ENCODE measurements around the gene RAB7A. TPM values are rescaled to one million over a fixed set of nuclear protein-coding genes. Genes with fewer than 3 reads are reported as not detected.
"Not testable (repeated sequence)": the region's sequence is repeated elsewhere in the genome, so short reads cannot be mapped to it uniquely, and the experiment has no call there.

The RAB7A gene
- total and polyA plus RNA-seq, 4 donors = 127 to 271 (median 209) TPM

GRCh38 chr3:128712848-128713247 is 13.1 kb upstream of the RAB7A start:
- no peak overlapping the region for H3K27ac ChIP-seq (ENCODE audit: low read depth in 1 of 2, low read length in 1 of 2)
- H3K4me1 ChIP-seq (ENCODE audit: control insufficient read depth in 5 of 5, insufficient read depth in 5 of 5, low read length in 5 of 5) = peaks cover 0 to 5% (median 0%) of the 10 kb centered on the region in 5 donors
- ATAC-seq (ENCODE audit: insufficient read depth, low FRiP score) (no peak), DNase-seq (no peak)
- TF ChIP-seq CTCF (IDR thresholded peaks at IDR 0.05; ENCODE audit: control extremely low read depth, extremely low read depth) = no peak
- H3K4me3 ChIP-seq = no peak overlapping the region
- 85 to 89% methylated on average over 4 of the region's 4 CpGs for WGBS, 2 donors
- no peaks in the 10 kb centered on the region for H3K27me3 ChIP-seq (ENCODE audit: control insufficient read depth in 3 of 3, insufficient read depth in 3 of 3, low read length in 2 of 3)
- H3K9me3 ChIP-seq (ENCODE audit: control insufficient read depth in 4 of 4, insufficient read depth in 3 of 4, low read length in 3 of 4) = peaks cover 0 to 2% (median 0%) of the 10 kb centered on the region in 4 donors
- no peak overlapping the region for H3K9ac ChIP-seq (ENCODE audit: insufficient read depth in 1 of 2, low read length in 2 of 2)
- H3K36me3 ChIP-seq (ENCODE audit: control insufficient read depth in 4 of 4, insufficient read depth in 4 of 4, low read length in 4 of 4) = no peaks in the 10 kb centered on the region

- peaks cover 0 to 2% (median 0%) of the 10 kb centered on the region in 3 donors for H3K27me3 ChIP-seq (ENCODE audit: control insufficient read depth in 3 of 3, insufficient read depth in 3 of 3, low read length in 2 of 3)
- DNase-seq (no peak), ATAC-seq (ENCODE audit: insufficient read depth, low FRiP score) (no peak)
- peaks cover 0 to 3% (median 0%) of the 10 kb centered on the region in 5 donors for H3K4me1 ChIP-seq (ENCODE audit: control insufficient read depth in 5 of 5, insufficient read depth in 5 of 5, low read length in 5 of 5)
- no peak for TF ChIP-seq CTCF (IDR thresholded peaks at IDR 0.05; ENCODE audit: control extremely low read depth, extremely low read depth)
- WGBS, 2 donors = 54 to 68% methylated on average over 3 of the region's 3 CpGs
- H3K27ac ChIP-seq (ENCODE audit: low read depth in 1 of 2, low read length in 1 of 2) = no peak overlapping the region
- H3K9ac ChIP-seq (ENCODE audit: insufficient read depth in 1 of 2, low read length in 2 of 2) = no peak overlapping the region
- no peak overlapping the region for H3K4me3 ChIP-seq
- peaks cover 0 to 2% (median 0%) of the 10 kb centered on the region in 4 donors for H3K9me3 ChIP-seq (ENCODE audit: control insufficient read depth in 4 of 4, insufficient read depth in 3 of 4, low read length in 3 of 4)
- no peaks in the 10 kb centered on the region for H3K36me3 ChIP-seq (ENCODE audit: control insufficient read depth in 4 of 4, insufficient read depth in 4 of 4, low read length in 4 of 4)
These were observed 11.0 kb upstream of the RAB7A start for GRCh38 chr3:128714887-128715491.

DNA sequence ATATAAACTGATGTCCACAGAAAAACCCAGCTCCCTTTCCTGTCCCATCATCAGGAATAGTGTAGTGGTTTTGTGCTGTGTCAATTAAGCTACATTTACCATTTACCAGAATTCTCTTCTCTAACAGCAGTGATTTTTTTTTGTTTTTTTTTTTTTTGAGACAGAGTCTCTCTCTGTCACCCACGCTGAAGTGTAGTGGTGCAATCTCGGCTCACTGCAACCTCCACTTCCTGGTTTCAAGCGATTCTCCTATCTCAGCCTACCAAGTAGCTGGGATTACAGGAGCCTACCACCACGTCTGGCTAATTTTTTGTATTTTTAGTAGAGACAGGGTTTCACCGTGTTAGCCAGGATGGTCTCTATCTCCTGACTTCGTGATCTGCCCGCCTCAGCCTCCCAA is 7.1 kb upstream of the RAB7A start:
- 40 to 59% methylated on average over 7 of the region's 7 CpGs for WGBS, 2 donors
- H3K9ac ChIP-seq (ENCODE audit: insufficient read depth in 1 of 2, low read length in 2 of 2); H3K36me3 ChIP-seq (ENCODE audit: control insufficient read depth in 4 of 4, insufficient read depth in 4 of 4, low read length in 4 of 4); DNase-seq; ATAC-seq (ENCODE audit: insufficient read depth, low FRiP score); H3K4me1 ChIP-seq (ENCODE audit: control insufficient read depth in 5 of 5, insufficient read depth in 5 of 5, low read length in 5 of 5); H3K27ac ChIP-seq (ENCODE audit: low read depth in 1 of 2, low read length in 1 of 2); H3K9me3 ChIP-seq (ENCODE audit: control insufficient read depth in 4 of 4, insufficient read depth in 3 of 4, low read length in 3 of 4); H3K4me3 ChIP-seq: not testable (repeated sequence)
- H3K27me3 ChIP-seq (ENCODE audit: control insufficient read depth in 3 of 3, insufficient read depth in 3 of 3, low read length in 2 of 3) = peaks cover 0 to 18% (median 3%) of the 10 kb centered on the region in 3 donors

DNA sequence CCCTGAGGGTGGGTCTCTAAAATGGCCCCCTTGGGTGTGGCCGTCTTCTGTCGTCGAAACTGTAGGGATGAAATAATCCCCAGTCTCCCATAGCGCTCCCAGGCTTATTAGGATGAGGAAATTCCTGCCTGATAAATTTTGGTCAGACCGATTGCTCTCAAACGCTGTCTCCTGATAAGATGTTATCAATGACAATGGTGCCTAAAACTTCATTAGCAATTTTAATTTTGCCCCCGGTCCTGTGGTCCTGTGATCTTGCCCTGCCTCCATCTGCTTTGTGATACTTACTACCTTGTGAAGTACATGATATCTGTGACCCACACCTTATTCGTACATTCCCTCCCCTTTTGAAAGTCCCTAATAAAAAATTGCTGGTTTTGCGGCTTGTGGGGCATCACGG is 5.1 kb upstream of the RAB7A start:
- no peak for TF ChIP-seq CTCF (IDR thresholded peaks at IDR 0.05; ENCODE audit: control extremely low read depth, extremely low read depth)
- H3K9me3 ChIP-seq (ENCODE audit: control insufficient read depth in 4 of 4, insufficient read depth in 3 of 4, low read length in 3 of 4) = no peaks in the 10 kb centered on the region
- no peak for ATAC-seq (ENCODE audit: insufficient read depth, low FRiP score)
- H3K36me3 ChIP-seq (ENCODE audit: control insufficient read depth in 4 of 4, insufficient read depth in 4 of 4, low read length in 4 of 4) = no peaks in the 10 kb centered on the region
- WGBS, 2 donors = 53 to 68% methylated on average over 10 of the region's 10 CpGs
- no peak overlapping the region for H3K9ac ChIP-seq (ENCODE audit: insufficient read depth in 1 of 2, low read length in 2 of 2)
- peaks cover 0 to 18% (median 3%) of the 10 kb centered on the region in 3 donors for H3K27me3 ChIP-seq (ENCODE audit: control insufficient read depth in 3 of 3, insufficient read depth in 3 of 3, low read length in 2 of 3)
- H3K27ac ChIP-seq (ENCODE audit: low read depth in 1 of 2, low read length in 1 of 2) = no peak overlapping the region
- no peaks in the 10 kb centered on the region for H3K4me1 ChIP-seq (ENCODE audit: control insufficient read depth in 5 of 5, insufficient read depth in 5 of 5, low read length in 5 of 5)
- DNase-seq = no peak
- H3K4me3 ChIP-seq = no peak overlapping the region
